Lung microvascular endothelial cell (primary cell): ENCODE data around the gene PFN4. TPM values are rescaled to one million over a fixed set of nuclear protein-coding genes. Genes with fewer than 3 reads are reported as not detected.
A peak's percentile ranks its signal among the peaks of the same experiment; 100 is the strongest.
"Not testable (repeated sequence)": the region's sequence is repeated elsewhere in the genome, so short reads cannot be mapped to it uniquely, and the experiment has no call there.

Experiments
- DNase-seq, 2 donors: peaks; one replicate each; pipeline versions ENCODE4 v3.0.0 to v3.0.0-alpha.2; 2010; ENCODE audit warnings: low read depth in 2 of 2
- total RNA-seq: library from RNA; depleted of rRNA; stranded (reverse); fragments of >200 nt; gene quantifications from 2 replicates; pipeline ENCODE4 v1.2.1, GENCODE V29; 2014

PFN4 gene
- total RNA-seq = under 0.01 and 0.20 TPM in 2 replicates

- peak; percentile 84 to 87 for DNase-seq
Measured at GRCh38 chr2:24123195-24123921, at the start of gene PFN4, which contains the start of gene FAM228B. Gene PFN4, minus strand, starts transcription at chr2:24123334. Its CDS starts 799 bp downstream, at chr2:24122535. Gene FAM228B, plus strand, starts transcription at chr2:24123469. Its CDS starts 893 bp downstream, at chr2:24124362.

- DNase-seq = no peak
Measured at GRCh38 chr2:24169023-24169422, 45.9 kb upstream of the PFN4 start.

- DNase-seq = peak; percentile 35 to 42
Measured at GRCh38 chr2:24164416-24164973, 41.4 kb upstream of the PFN4 start.

GRCh38 chr2:24163601-24164000 is 40.5 kb upstream of the PFN4 start:
- no peak for DNase-seq

- DNase-seq = no peak
Measured at GRCh38 chr2:24163186-24163585, 40.1 kb upstream of the PFN4 start.

GRCh38 chr2:24162494-24162893 is 39.4 kb upstream of the PFN4 start:
- no peak for DNase-seq

- no peak for DNase-seq
Measured at GRCh38 chr2:24160761-24161160, 37.6 kb upstream of the PFN4 start.

- DNase-seq = no peak
Measured at GRCh38 chr2:24159708-24160107, 36.6 kb upstream of the PFN4 start.

- DNase-seq = no peak
Measured at GRCh38 chr2:24158131-24158530, 35.0 kb upstream of the PFN4 start.

- DNase-seq = no peak
Measured at GRCh38 chr2:24153478-24153877, 30.3 kb upstream of the PFN4 start.

GRCh38 chr2:24152413-24153197 is 29.5 kb upstream of the PFN4 start:
- no peak for DNase-seq

GRCh38 chr2:24147364-24147763 is 24.2 kb upstream of the PFN4 start:
- DNase-seq = no peak

- not testable (repeated sequence) for DNase-seq
Measured at GRCh38 chr2:24140305-24140704, 17.2 kb upstream of the PFN4 start.

- no peak for DNase-seq
Measured at GRCh38 chr2:24132543-24132942, 9.4 kb upstream of the PFN4 start.

GRCh38 chr2:24125956-24126355 is 2.8 kb upstream of the PFN4 start:
- no peak for DNase-seq

GRCh38 chr2:24123922-24124580 is 917 bp upstream of the PFN4 start:
- DNase-seq = peak; percentile 45 to 51

GRCh38 chr2:24122366-24123194 is 554 bp downstream of the PFN4 start:
- DNase-seq = no peak

- no peak for DNase-seq
Measured at GRCh38 chr2:24121469-24121868, 1.7 kb downstream of the PFN4 start.

GRCh38 chr2:24121066-24121465 is 2.1 kb downstream of the PFN4 start:
- DNase-seq = no peak

- no peak for DNase-seq
Measured at GRCh38 chr2:24117902-24118301, 5.2 kb downstream of the PFN4 start.

GRCh38 chr2:24115057-24115456 is 8.1 kb downstream of the PFN4 start:
- DNase-seq = no peak
